Measurements from ENCODE around the gene MLXIPL. TPM values are rescaled to one million over a fixed set of nuclear protein-coding genes. Genes with fewer than 3 reads are reported as not detected.
"Not testable (repeated sequence)": the region's sequence is repeated elsewhere in the genome, so short reads cannot be mapped to it uniquely, and the experiment has no call there.

MLXIPL gene
- total RNA-seq, 4 donors from 2014 or later: 37.3 to 217 (median 54.5) TPM

DNA sequence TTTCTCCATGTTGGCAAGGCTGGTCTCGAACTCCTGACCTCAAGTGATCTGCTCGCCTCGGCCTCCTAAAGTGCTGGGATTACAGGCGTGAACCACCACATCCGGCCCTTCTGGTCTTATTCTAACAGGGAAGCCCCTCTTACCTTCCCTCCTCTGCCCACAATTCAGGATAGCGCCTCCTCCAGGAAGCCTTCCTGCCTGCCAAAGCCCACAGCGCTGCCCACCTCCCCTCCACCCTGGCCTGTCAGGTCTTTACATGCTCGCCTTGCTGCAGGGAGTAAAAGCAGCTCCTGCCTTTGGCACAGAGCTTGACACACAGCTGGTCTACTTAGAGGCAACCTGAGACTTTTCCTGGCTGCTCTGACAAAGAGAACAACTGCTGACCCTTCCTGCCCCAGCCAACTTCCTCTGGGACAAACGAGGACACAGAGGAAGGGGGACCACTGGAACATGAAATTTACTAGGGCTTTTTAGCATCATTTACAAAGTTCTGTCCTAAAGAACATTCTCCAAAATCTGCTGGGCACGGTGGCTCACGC lies 13.2 kb downstream of the MLXIPL start:
- TF ChIP-seq, protein P1, sequence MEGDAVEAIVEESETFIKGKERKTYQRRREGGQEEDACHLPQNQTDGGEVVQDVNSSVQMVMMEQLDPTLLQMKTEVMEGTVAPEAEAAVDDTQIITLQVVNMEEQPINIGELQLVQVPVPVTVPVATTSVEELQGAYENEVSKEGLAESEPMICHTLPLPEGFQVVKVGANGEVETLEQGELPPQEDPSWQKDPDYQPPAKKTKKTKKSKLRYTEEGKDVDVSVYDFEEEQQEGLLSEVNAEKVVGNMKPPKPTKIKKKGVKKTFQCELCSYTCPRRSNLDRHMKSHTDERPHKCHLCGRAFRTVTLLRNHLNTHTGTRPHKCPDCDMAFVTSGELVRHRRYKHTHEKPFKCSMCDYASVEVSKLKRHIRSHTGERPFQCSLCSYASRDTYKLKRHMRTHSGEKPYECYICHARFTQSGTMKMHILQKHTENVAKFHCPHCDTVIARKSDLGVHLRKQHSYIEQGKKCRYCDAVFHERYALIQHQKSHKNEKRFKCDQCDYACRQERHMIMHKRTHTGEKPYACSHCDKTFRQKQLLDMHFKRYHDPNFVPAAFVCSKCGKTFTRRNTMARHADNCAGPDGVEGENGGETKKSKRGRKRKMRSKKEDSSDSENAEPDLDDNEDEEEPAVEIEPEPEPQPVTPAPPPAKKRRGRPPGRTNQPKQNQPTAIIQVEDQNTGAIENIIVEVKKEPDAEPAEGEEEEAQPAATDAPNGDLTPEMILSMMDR (IDR thresholded peaks at IDR 0.05): no peak
- DNase-seq (ENCODE audit: low spot score) (no peak), ATAC-seq (ENCODE audit: low FRiP score) (no peak)

DNA sequence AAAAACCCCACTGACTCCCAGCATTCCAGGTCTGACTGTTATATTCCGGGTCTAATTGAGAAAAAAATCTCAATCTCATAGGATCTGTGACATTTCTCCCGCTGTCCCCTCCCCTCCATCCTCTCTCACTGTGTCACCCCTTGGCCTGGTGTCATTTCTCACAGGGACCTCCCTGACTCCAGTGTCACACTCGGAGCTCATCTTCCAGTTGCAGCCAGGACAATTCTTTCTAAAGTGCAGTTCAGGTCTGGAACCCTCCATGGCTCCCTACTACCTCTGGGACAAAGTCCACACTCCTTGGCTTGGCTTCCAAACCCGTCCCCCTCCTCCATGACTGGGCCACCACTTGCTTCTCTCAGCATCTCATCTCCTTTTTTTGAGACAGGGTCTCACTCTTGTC lies 14.2 kb downstream of the MLXIPL start:
- no peak for ATAC-seq (ENCODE audit: low FRiP score)
- TF ChIP-seq, protein P1 (IDR thresholded peaks at IDR 0.05): no peak
- DNase-seq (ENCODE audit: low spot score): no peak

DNA sequence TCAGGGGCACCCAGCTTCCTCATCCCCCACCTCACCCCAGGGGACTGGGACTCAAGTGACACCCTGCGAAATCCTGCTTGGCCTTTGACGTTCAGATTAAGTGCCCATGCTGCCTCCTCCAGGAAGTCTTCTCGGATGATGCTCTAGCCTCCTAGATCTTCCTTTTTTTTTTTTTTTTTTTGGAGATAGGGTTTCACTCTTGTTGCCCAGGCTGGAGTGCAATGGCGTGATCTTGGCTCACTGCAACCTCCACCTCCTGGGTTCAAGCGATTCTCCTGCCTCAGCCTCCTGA lies 16.7 kb downstream of the MLXIPL start:
- not testable (repeated sequence) for ATAC-seq (ENCODE audit: low FRiP score)

DNA sequence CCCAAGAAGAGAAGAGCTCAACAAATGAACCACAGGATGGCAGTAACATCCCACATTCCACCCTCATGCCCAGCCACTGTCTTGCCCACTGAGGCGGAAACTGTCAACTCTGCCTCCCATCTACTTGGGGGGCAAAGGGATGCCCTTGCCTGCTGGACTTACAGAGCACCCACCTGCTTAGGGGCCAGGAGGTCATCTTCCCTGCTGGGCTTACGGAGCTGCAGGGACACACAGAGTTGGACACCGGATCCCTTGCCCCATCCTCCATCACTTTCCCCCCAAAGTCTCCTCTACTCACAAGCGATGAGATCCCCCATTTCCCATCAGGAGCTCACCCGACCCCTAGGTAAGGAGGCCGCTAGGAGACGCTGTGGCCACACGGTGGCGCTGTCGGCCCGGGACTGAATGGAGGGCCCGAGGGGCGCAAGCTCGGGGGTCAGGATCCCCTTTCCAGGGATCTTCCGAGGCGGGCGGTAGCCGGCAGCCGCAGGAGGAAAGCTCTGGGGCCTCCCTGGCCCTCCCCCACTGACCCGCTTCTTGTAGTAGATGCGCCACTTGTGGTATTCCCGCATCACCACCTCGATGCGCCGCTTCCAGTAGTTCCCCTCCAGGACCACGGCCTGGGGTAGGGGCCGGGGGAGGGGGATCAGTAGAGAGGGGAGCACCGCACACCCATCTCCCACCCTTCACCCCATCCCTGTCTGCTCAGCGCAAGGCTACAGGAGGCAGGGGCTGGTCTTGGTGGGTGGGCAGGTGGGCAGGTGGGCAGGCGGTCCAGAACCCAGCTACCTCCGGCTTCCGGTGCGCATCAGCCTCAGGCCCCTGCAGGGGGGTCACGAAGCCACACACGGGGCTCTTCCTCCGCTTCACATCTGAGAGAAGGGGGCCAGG lies 17.3 kb downstream of the MLXIPL start:
- no peak for DNase-seq (ENCODE audit: low spot score)
- ATAC-seq (ENCODE audit: low FRiP score): no peak
- TF ChIP-seq, protein P1 (IDR thresholded peaks at IDR 0.05): peak in 1 of 3 donors; percentile 73

More for the DNA sequence above, 16.7 kb downstream of the MLXIPL start:
- DNase-seq (ENCODE audit: low spot score): not testable (repeated sequence)

DNA sequence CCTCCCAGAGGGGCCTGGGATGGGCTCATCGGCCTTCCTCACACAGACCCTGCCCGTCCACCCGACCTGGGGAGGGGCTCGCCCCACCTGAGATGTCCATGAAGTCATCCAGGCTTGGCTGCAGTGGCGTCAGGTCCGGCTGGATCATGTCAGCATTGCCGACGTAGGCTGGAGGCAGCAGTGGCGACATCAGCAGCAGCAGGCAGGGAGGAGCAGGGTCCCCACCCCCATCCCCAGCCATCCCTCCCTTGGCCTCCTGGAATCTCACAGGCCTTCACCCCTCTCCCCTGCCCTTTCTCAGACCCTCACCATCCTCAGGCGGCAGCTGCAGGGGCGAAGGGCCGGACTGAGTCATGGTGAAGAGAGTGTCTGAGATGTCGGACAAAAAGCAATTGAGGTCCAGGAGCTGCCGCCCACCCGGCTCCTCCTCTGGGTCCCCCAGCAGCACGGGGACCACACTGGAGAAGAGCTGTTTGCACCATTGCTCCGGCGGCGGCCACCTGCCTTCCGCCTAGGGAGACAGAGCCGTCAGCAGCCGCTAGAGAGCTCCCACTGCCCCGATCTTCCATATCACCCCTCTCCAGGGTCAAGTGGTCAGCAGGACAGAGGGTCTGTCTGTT lies 18.6 kb downstream of the MLXIPL start:
- TF ChIP-seq, protein P1 (IDR thresholded peaks at IDR 0.05): no peak
- ATAC-seq (ENCODE audit: low FRiP score): no peak
- DNase-seq (ENCODE audit: low spot score): no peak

DNA sequence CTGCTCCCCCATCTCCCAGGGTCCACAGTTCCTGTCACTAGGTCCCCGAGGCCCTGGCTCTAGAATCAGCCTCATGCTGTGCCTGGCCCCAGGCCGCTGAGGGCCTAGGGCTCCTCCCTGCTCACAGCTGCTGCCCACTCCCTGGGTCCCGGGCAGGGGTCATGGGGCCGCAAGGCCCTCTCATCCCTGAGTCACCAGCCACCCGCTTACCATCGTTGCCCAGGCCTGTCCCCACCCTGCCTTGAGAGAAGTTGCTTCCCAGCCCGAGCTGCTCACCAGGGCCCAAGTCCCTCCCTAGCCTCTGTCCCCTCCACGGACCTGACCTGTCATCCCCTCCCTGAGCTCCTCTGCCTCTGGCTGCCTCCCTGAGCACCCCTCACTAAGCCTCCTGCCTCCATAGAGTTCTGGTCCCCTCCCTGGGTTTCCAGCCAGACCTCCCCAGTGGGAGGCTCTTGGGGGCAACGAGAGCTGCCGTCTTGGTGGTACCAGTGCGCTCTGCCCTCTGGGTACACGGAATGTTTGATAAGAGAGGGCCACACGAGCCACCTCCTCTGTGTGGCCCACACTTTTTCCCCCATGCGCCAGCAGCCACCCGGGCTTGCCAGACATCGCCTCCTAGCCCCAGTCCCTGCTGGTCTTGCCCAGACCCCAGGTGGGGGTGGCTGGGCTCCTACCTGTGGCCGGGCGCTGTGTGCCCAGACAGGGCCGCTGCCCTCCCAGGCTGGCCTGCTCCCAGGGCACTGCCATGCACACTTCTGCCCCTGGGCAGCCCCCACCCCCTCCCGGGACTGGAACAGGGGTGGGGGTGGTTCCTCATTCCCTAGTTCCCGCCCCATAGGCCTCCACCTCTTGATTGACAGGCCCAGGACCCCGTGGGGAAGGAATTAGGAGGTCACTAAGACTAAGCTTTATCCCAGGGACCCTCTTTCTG lies 21.3 kb downstream of the MLXIPL start:
- ATAC-seq (ENCODE audit: low FRiP score) (peak; percentile 27), DNase-seq (ENCODE audit: low spot score) (no peak)
- TF ChIP-seq, protein P1 (IDR thresholded peaks at IDR 0.05): no peak

DNA sequence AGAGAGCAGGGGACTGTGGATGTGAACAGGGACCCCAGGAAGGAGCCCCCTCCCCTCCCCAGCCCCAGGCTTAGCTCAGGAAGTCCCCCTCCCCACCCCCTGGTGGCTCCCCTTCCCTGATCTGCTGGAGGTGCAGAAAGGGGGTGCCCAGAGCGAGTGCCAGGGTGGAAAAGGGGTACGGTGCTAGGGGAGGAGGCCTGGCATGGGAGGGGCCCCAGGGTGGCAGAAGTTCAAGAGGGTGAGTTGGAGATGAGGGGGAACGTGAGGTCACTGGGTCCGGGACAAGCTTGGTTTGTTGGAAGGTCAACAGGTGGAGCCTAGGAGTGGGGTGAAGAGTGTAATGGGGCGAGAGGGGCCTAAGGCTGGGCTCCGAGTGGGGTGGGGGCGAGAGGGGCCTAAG lies 24.4 kb downstream of the MLXIPL start:
- TF ChIP-seq, protein P1 (IDR thresholded peaks at IDR 0.05): no peak
- DNase-seq (ENCODE audit: low spot score): no peak
- ATAC-seq (ENCODE audit: low FRiP score): no peak
